Neural progenitor cell (in vitro differentiated cells): ENCODE results near the gene GREB1L. TPM values are rescaled to one million over a fixed set of nuclear protein-coding genes. Genes with fewer than 3 reads are reported as not detected.

Experiments used
- DNase-seq: peaks from one replicate; pipeline ENCODE4 v3.0.0-alpha.2; 2016; ENCODE audit warnings: low spot score
- H2AFZ ChIP-seq: fragments of 200-600 bp; sonication (generic); replicated peaks from 2 replicates; pipeline ENCODE4 v1.6.1; 2016; ENCODE audit warnings: antibody characterized with exemption
- H3F3A ChIP-seq: fragments of 200-600 bp; sonication (generic); 2 replicates; pipeline ENCODE4 v1.6.1; 2016; ENCODE audit warnings: antibody characterized with exemption, low read depth
- H3K27ac ChIP-seq: fragments of 200-600 bp; sonication (generic); 2 replicates; pipeline ENCODE4 v1.5.1; 2016; ENCODE audit warnings: mild to moderate bottlenecking
- H3K27me3 ChIP-seq: fragments of 200-600 bp; sonication (generic); 2 replicates; pipeline ENCODE4 v1.6.1; 2016; ENCODE audit warnings: mild to moderate bottlenecking, moderate library complexity
- H3K36me3 ChIP-seq: fragments of 200-600 bp; sonication (generic); 2 replicates; pipeline ENCODE4 v1.5.1; 2016
- H3K4me1 ChIP-seq: fragments of 200-600 bp; sonication (generic); 2 replicates; pipeline ENCODE4 v1.6.1; 2016; ENCODE audit warnings: mixed run types
- H3K4me2 ChIP-seq: fragments of 200-600 bp; sonication (generic); 2 replicates; pipeline ENCODE4 v1.6.1; 2016
- H3K4me3 ChIP-seq: fragments of 200-600 bp; sonication (generic); 2 replicates; pipeline ENCODE4 v1.5.1; 2016
- H3K79me2 ChIP-seq: fragments of 200-600 bp; sonication (generic); 2 replicates; pipeline ENCODE4 v1.6.1; 2016; ENCODE audit warnings: low read depth
- H3K9ac ChIP-seq: fragments of 200-600 bp; sonication (generic); 2 replicates; pipeline ENCODE4 v1.6.1; 2016
- H3K9me3 ChIP-seq: fragments of 200-600 bp; sonication (generic); 2 replicates; pipeline ENCODE4 v1.5.1; 2016; ENCODE audit warnings: low read depth
- H4K20me1 ChIP-seq: fragments of 200-600 bp; sonication (generic); 2 replicates; pipeline ENCODE4 v1.6.1; 2016; ENCODE audit warnings: low read depth
- H3K27ac Mint-ChIP-seq: 3 replicates; pipeline ENCODE4 v1.8.0; 2021; ENCODE audit warnings: mixed read lengths
- H3K27me3 Mint-ChIP-seq: 2 replicates; pipeline ENCODE4 v1.8.0; 2022; ENCODE audit warnings: low read depth, mild to moderate bottlenecking, inconsistent platforms, moderate library complexity, mixed read lengths; ENCODE audit not compliant: insufficient read depth
- H3K36me3 Mint-ChIP-seq: 3 replicates; pipeline ENCODE4 v1.8.0; 2021; ENCODE audit warnings: mixed read lengths
- H3K4me1 Mint-ChIP-seq: 3 replicates; pipeline ENCODE4 v1.8.0; 2021; ENCODE audit warnings: mixed read lengths
- H3K4me3 Mint-ChIP-seq: 3 replicates; pipeline ENCODE4 v1.8.0; 2021; ENCODE audit warnings: mild to moderate bottlenecking, moderate library complexity, mixed read lengths
- H3K9me3 Mint-ChIP-seq: 3 replicates; pipeline ENCODE4 v1.8.0; 2020; ENCODE audit warnings: mixed read lengths
- EZH2 ChIP-seq: fragments of 200-600 bp; sonication (generic); IDR thresholded peaks from 2 replicates; pipeline ENCODE4 v1.6.1; 2017; ENCODE audit warnings: antibody characterized with exemption, mild to moderate bottlenecking, moderate library complexity
- EZH2phosphoT487 ChIP-seq: fragments of 200-600 bp; sonication (generic); IDR thresholded peaks from 2 replicates; pipeline ENCODE4 v1.6.1; 2017; ENCODE audit warnings: antibody characterized with exemption
- total RNA-seq: library from RNA; depleted of rRNA; stranded (reverse); fragments of >200 nt; gene quantifications from 2 replicates; pipeline ENCODE4 v1.2.3, GENCODE V29; 2015; ENCODE audit warnings: low replicate concordance
- TF ChIP-seq, protein P1 (sequence below): fragments of 200-600 bp; sonication (generic); IDR thresholded peaks from 2 replicates; pipeline ENCODE4 v1.5.1; 2017; ENCODE audit warnings: antibody characterized with exemption, mild to moderate bottlenecking

The GREB1L gene
- total RNA-seq, 1 donor from 2014 or later = 278 TPM

DNA sequence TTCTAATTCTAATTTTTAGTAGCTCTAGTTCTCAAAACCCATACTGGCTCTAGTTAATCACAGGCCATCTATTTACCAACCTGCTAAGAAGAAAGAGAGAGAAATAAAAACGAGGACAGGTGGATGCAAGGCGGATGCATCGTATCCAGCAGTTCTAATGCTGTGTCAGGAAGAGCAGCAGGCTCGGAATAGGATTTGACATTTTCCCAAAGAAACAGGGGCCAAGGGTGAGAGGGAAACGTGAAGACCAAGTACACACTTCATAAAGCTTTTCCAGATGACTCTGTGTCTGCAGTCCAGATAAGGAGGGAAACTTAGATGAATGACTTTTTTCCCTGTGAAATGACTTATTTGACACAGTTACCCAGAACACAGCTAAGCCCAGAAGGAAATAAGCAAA is 241.0 kb downstream of the GREB1L start:
- H3K9me3 Mint-ChIP-seq = no peaks in the 10 kb centered on the region
- Histone ChIP-seq H3K36me3 (peaks cover 48% of the 10 kb centered on the region), H3K9ac (no peak overlapping the region), H3K79me2 (no peaks in the 10 kb centered on the region), H3K4me3 (no peak overlapping the region), H4K20me1 (no peaks in the 10 kb centered on the region), H3K27me3 (no peaks in the 10 kb centered on the region), H2AFZ (no peak overlapping the region), H3K27ac (no peak overlapping the region), H3F3A (peaks cover 48% of the 10 kb centered on the region), H3K4me1 (no peaks in the 10 kb centered on the region), H3K9me3 (no peaks in the 10 kb centered on the region), H3K4me2 (no peak overlapping the region)
- no peak overlapping the region for H3K4me3 Mint-ChIP-seq
- no peak overlapping the region for H3K27ac Mint-ChIP-seq
- TF ChIP-seq, protein P1, sequence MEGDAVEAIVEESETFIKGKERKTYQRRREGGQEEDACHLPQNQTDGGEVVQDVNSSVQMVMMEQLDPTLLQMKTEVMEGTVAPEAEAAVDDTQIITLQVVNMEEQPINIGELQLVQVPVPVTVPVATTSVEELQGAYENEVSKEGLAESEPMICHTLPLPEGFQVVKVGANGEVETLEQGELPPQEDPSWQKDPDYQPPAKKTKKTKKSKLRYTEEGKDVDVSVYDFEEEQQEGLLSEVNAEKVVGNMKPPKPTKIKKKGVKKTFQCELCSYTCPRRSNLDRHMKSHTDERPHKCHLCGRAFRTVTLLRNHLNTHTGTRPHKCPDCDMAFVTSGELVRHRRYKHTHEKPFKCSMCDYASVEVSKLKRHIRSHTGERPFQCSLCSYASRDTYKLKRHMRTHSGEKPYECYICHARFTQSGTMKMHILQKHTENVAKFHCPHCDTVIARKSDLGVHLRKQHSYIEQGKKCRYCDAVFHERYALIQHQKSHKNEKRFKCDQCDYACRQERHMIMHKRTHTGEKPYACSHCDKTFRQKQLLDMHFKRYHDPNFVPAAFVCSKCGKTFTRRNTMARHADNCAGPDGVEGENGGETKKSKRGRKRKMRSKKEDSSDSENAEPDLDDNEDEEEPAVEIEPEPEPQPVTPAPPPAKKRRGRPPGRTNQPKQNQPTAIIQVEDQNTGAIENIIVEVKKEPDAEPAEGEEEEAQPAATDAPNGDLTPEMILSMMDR = no peak
- TF ChIP-seq EZH2 (no peak), EZH2phosphoT487 (no peak)
- H3K27me3 Mint-ChIP-seq = peaks cover 3% of the 10 kb centered on the region
- peaks cover 21% of the 10 kb centered on the region for H3K36me3 Mint-ChIP-seq
- DNase-seq = no peak
- H3K4me1 Mint-ChIP-seq = peaks cover 8% of the 10 kb centered on the region

DNA sequence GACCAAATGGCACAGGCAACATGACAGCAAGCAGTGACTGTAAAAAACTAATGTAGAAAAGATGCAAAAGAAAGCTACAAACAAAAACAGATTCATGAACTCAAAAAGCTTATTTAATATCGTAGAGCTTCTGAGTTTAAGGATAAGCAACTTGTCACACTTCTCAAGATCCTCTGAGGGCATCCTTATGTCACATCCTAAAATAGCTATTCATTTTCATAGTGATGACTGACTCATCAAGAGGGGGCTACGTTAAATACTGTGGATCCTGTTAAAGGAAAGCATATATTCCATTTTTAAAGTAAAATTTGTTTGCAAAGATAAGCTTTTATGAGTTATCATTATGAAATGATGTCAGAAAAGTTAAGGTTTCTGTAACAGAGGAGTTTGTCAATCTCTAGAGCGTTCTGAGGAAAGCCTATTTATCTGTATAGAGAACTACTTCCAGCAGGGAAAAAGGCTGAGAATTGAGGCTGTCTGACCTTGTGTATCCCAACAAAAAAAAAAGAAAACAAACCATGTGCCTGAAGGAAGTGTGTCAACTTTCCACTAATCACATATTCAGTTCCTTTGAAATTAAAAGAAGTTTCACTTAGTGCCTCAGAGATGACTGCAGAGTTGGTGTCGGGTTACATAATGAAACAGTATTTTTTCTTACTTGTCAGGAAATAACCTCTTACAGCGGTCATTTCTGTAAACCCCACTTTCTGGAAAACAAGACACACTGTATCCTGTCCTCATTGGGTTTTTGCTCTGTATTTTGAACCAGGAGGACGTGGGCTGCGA is 243.0 kb downstream of the GREB1L start:
- Histone ChIP-seq H3K36me3 (peaks cover 47% of the 10 kb centered on the region), H4K20me1 (no peaks in the 10 kb centered on the region), H2AFZ (no peak overlapping the region), H3K27me3 (no peaks in the 10 kb centered on the region), H3K9me3 (no peaks in the 10 kb centered on the region), H3K4me1 (no peaks in the 10 kb centered on the region), H3K27ac (peak overlapping the region; percentile 32), H3K4me2 (no peak overlapping the region), H3K79me2 (peaks cover 3% of the 10 kb centered on the region), H3K4me3 (no peak overlapping the region), H3K9ac (no peak overlapping the region), H3F3A (peaks cover 58% of the 10 kb centered on the region)
- no peak for TF ChIP-seq EZH2
- TF ChIP-seq, protein P1 = no peak
- Mint-ChIP-seq H3K4me3 (no peak overlapping the region), H3K27me3 (peaks cover 5% of the 10 kb centered on the region), H3K27ac (peak overlapping the region; percentile 48), H3K9me3 (no peaks in the 10 kb centered on the region), H3K36me3 (peaks cover 26% of the 10 kb centered on the region), H3K4me1 (peaks cover 8% of the 10 kb centered on the region)
- no peak for DNase-seq

DNA sequence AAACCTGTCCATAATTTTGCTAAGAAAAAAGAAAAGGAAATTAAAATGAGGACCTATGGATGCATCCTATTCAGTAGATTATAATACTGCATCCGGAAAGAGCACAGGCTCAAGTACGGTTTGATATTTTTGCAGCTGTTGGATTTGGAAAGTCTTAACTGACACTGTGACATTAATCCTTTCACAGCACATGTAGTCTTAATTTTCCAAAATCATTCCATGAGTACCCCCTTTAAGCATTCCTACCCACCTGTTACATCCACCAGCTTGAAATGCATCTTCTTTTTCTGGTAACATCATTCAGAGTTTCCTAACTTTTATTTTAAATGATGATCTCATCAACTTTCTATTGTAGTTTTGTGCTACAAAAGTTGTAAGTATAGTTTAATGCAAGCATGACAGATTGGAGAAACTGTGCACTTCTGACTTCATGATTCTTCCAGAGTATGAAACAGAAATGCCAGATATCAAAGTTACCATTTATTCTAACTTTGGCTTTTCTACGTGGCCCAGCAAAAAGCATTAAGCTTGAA is 244.9 kb downstream of the GREB1L start:
- H3K9ac ChIP-seq = no peak overlapping the region
- peaks cover 8% of the 10 kb centered on the region for H3K4me1 Mint-ChIP-seq

More for the DNA sequence above, 244.9 kb downstream of the GREB1L start:
- TF ChIP-seq, protein P1 = no peak
- TF ChIP-seq EZH2 (no peak), EZH2phosphoT487 (no peak)
- Histone ChIP-seq H3K4me1 (no peaks in the 10 kb centered on the region), H3K9me3 (no peaks in the 10 kb centered on the region), H3F3A (peaks cover 65% of the 10 kb centered on the region), H2AFZ (no peak overlapping the region), H3K27ac (peak overlapping the region; percentile 63), H3K27me3 (no peaks in the 10 kb centered on the region), H4K20me1 (no peaks in the 10 kb centered on the region), H3K36me3 (peaks cover 47% of the 10 kb centered on the region), H3K79me2 (peaks cover 3% of the 10 kb centered on the region), H3K4me3 (no peak overlapping the region), H3K4me2 (no peak overlapping the region)
- DNase-seq = no peak
- peaks cover 30% of the 10 kb centered on the region for H3K36me3 Mint-ChIP-seq
- no peak overlapping the region for H3K4me3 Mint-ChIP-seq
- no peaks in the 10 kb centered on the region for H3K9me3 Mint-ChIP-seq
- peaks cover 3% of the 10 kb centered on the region for H3K27me3 Mint-ChIP-seq
- H3K27ac Mint-ChIP-seq = no peak overlapping the region
